Aorta (tissue), 5 donors: ENCODE data around the gene RAB41. TPM values are rescaled to one million over a fixed set of nuclear protein-coding genes. Genes with fewer than 3 reads are reported as not detected.
"Not testable (repeated sequence)": the region's sequence is repeated elsewhere in the genome, so short reads cannot be mapped to it uniquely, and the experiment has no call there.

ENCODE experiments used
- ATAC-seq: fragments of 200-7000 bp; cut with Tn5 transposase; one replicate; pipeline ENCODE4 v1.9.1; 2022; ENCODE audit warnings: moderate library complexity; ENCODE audit not compliant: low FRiP score
- DNase-seq, 2 donors: peaks; one replicate each; pipeline ENCODE4 v3.0.0-alpha.2; 2020
- H3K27ac ChIP-seq, 2 donors: one replicate each; pipeline ENCODE4 v1.5.1; 2013; ENCODE audit warnings: low read length in 2 of 2, mild to moderate bottlenecking in 2 of 2, moderate library complexity in 2 of 2, control low read depth in 1 of 2, inconsistent platforms in 1 of 2, low read depth in 1 of 2
- H3K27me3 ChIP-seq, 2 donors: one replicate each; pipeline ENCODE4 v1.6.1; 2013; ENCODE audit warnings: control low read depth in 1 of 2, low read length in 1 of 2, mild to moderate bottlenecking in 1 of 2, moderate library complexity in 1 of 2; ENCODE audit not compliant: insufficient read depth in 2 of 2, control insufficient read depth in 1 of 2
- H3K36me3 ChIP-seq, 2 donors: one replicate each; pipeline ENCODE4 v1.6.1; 2013; ENCODE audit warnings: control low read depth in 1 of 2, low read length in 1 of 2, mild to moderate bottlenecking in 1 of 2; ENCODE audit not compliant: insufficient read depth in 2 of 2, control insufficient read depth in 1 of 2
- H3K4me1 ChIP-seq, 2 donors: one replicate each; pipeline ENCODE4 v1.6.1; 2013; ENCODE audit warnings: low read length in 2 of 2, control low read depth in 1 of 2, mild to moderate bottlenecking in 1 of 2, moderate library complexity in 1 of 2; ENCODE audit not compliant: insufficient read depth in 2 of 2, control insufficient read depth in 1 of 2
- H3K4me3 ChIP-seq, 2 donors: one replicate each; pipeline ENCODE4 v1.5.1; 2013; ENCODE audit warnings: low read length in 2 of 2, control low read depth in 1 of 2, mild to moderate bottlenecking in 1 of 2
- H3K9me3 ChIP-seq: one replicate; pipeline ENCODE4 v1.6.1; 2013; ENCODE audit warnings: mild to moderate bottlenecking, low read length; ENCODE audit not compliant: control insufficient read depth
- WGBS, 2 donors: extraction: QIAGEN DNeasy Blood & Tissue Kit; methylation state at CpG; one replicate each; pipeline ENCODE4 v1.1.7; 2013; 5-methylcytosine and 5-hydroxymethylcytosine counted together
- intact Hi-C, 2 donors: fragments of 100-400 bp; cut with DNase I; formaldehyde crosslinking; loops; one replicate each; pipeline versions ENCODE4 v1.14.2 to v1.15.0; 2022
- polyA plus RNA-seq, 2 donors: library from polyadenylated mRNA; stranded (reverse); fragments of 200-250 nt; gene quantifications; one replicate each; pipeline ENCODE4 v1.2.3, GENCODE V29; 2013
- total RNA-seq, 2 donors: library from RNA; stranded (reverse); fragmentation: NEBNext Ultra II Directional; extraction: Animal tissue kit (Norgen Biotek cat#: 25700); gene quantifications; one replicate each; pipeline ENCODE4 v1.2.1, GENCODE V29; 2021
- donor health status: healthy with polysubstance abuse.
- donor health status: Bipolar disorder and iron deficiency.
- donor health status: DM: no; HTN: no; CAD: no.
- donor health status: DM: no; HTN: no; CAD: no.
- donor health status: DM: yes; HTN: yes; CAD: no.

RAB41 gene
- total and polyA plus RNA-seq, 4 donors: not detected

DNA sequence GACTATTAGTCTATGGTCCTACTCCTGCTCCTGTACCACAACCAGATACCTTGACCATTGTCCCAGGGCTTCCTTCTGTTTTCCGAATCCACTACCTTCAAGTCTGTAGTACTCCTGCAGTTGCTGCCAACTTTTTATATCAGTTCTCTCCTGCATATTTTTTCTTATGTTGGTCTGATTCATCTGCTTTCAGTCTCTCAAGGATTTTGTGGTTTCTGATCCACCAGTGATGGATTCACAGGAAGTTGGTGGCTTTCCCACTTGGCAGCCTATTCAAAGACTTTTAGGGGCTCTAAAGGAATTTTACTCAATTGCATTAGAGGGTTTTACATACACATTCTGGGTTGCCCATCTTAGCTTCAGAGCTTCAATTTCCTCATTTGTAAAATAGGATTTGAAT lies 31.5 kb downstream of the RAB41 start:
- Histone ChIP-seq H3K9me3 (no peaks in the 10 kb centered on the region), H3K36me3 (no peaks in the 10 kb centered on the region), H3K27ac (no peak overlapping the region), H3K4me3 (no peak overlapping the region), H3K4me1 (no peaks in the 10 kb centered on the region), H3K27me3 (no peaks in the 10 kb centered on the region)
- DNase-seq: no peak
- ATAC-seq: no peak
- 88 to 89% methylated on average over 1 of the region's 1 CpG for WGBS, 2 donors
- intact Hi-C loops: no loop called here

DNA sequence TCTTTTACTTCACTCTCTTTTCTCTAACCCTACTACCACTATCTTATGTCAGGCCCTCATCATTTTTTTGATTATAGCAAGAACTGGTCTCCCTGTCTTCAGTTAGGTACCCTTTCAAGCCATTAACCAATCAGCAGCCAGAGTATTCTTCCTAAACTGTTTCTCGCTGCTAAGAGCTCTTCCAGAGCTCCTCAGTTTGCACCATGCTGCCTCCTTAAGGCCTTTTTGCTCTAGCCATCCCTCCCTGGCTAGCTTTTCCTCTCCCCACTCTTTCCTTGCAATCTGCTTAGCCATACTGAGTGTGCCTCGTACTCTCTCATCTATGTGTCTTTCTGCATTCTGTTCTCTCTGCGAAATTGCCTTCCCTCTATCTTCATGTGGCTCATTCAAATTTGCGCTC lies 40.8 kb downstream of the RAB41 start:
- no peaks in the 10 kb centered on the region for H3K36me3 ChIP-seq
- WGBS, 2 donors: 80 to 96% methylated on average over 4 of the region's 4 CpGs
- H3K4me3 ChIP-seq: no peak overlapping the region
- H3K27ac ChIP-seq: no peak overlapping the region
- no peaks in the 10 kb centered on the region for H3K9me3 ChIP-seq
- intact Hi-C loops: no loop called here
- no peaks in the 10 kb centered on the region for H3K27me3 ChIP-seq
- ATAC-seq: no peak
- no peak for DNase-seq
- no peaks in the 10 kb centered on the region for H3K4me1 ChIP-seq

DNA sequence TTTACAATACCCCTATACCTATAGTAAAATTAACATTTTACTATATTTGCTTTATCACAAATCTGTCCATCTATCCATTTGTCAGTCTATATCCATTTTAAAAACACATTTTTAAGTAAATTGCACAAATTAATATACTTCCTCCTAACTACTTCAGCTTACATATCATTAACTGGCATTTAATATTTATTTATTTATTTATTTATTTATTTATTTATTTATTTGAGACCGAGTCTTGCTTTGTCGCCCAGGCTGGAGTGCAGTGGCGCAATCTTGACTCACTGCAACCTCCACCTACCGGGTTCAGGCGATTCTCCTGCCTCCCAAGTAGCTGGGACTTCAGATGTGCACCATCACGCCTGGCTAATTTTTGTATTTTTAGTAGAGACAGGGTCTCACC lies 41.7 kb downstream of the RAB41 start:
- ATAC-seq, intact Hi-C loops, H3K4me1 ChIP-seq, H3K27me3 ChIP-seq, H3K9me3 ChIP-seq, H3K36me3 ChIP-seq, H3K4me3 ChIP-seq, H3K27ac ChIP-seq, DNase-seq: not testable (repeated sequence)
- 82 to 96% methylated on average over 6 of the region's 6 CpGs for WGBS, 2 donors

DNA sequence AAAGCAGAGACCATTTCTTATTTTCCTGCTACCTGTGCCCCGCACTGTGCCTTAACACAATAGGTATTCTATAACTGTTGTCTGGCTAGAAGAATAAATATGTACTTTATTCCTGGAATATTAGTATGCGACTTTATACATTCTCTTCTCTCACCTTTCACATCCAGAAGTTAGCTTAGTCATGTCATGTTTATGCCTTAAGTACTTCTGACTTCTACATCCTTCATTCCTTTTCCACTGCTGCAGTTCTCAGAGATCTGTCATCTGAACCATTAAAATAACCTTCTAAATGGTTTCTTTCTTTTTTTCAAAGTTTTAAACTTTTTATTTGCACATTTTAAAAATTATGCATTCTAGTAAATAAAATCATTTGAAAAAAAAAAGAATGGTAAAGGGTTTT lies 42.4 kb downstream of the RAB41 start:
- Histone ChIP-seq H3K36me3 (no peaks in the 10 kb centered on the region), H3K4me1 (no peaks in the 10 kb centered on the region), H3K27me3 (no peaks in the 10 kb centered on the region), H3K9me3 (no peaks in the 10 kb centered on the region), H3K27ac (no peak overlapping the region), H3K4me3 (no peak overlapping the region)
- ATAC-seq (no peak), DNase-seq (no peak)
- WGBS, 2 donors: 86 to 93% methylated on average over 2 of the region's 2 CpGs
- intact Hi-C loops: no loop called here

DNA sequence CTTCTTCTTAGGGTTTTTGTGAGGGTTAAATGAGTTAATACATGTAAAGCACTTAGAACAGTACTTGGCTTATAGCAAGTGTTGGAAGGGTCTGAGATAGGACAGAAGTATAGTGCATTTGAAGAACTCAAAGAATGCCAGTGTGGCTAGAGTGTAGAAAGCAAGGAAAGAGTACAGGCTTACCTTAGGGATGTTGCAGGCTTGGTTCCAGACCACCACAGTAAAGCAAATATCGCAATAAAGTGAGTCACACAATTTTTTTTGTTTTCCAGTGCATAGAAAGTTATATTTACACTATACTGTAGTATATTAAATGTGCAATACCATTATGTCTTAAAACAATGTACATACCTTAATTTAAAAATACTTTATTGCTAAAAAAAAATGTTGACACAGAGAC lies 49.2 kb downstream of the RAB41 start:
- no peak overlapping the region for H3K4me3 ChIP-seq
- no peaks in the 10 kb centered on the region for H3K36me3 ChIP-seq
- 63 to 100% methylated on average over 1 of the region's 1 CpG for whole genome bisulfite sequencing, 2 donors
- no peaks in the 10 kb centered on the region for H3K9me3 ChIP-seq
- H3K4me1 ChIP-seq: no peaks in the 10 kb centered on the region
- ATAC-seq (no peak), DNase-seq (no peak)
- intact Hi-C loops: no loop called here
- H3K27me3 ChIP-seq: no peaks in the 10 kb centered on the region
- no peak overlapping the region for H3K27ac ChIP-seq

DNA sequence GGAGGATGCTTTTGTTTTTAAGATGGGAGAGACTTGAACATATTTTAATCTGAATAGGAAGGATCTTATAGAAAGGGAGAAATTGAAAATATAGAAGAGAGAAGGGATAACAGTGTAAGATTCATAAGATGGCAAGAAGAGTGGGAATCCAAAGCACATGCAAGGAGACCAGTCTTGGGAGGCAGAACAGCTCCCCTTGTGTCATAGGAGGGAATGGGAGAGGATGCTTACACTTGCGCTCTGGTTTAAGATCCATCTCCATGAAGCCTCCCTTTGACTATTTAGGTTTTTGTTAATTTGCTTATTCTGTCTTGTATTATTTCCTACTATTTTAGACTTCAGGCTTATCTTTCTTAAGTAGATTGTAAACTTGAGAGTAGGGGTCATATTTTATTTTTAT lies 50.6 kb downstream of the RAB41 start:
- H3K4me1 ChIP-seq: no peaks in the 10 kb centered on the region
- WGBS, 2 donors: 71 to 97% methylated on average over 1 of the region's 1 CpG

More for the DNA sequence above, 50.6 kb downstream of the RAB41 start:
- no peak for DNase-seq
- Histone ChIP-seq H3K27me3 (no peaks in the 10 kb centered on the region), H3K27ac (no peak overlapping the region), H3K4me3 (no peak overlapping the region), H3K9me3 (no peaks in the 10 kb centered on the region), H3K36me3 (no peaks in the 10 kb centered on the region)
- intact Hi-C loops: no loop called here
- ATAC-seq: no peak

Other genes starting within 250 kb of the RAB41 start
- not detected for gene AWAT2, start 232.2 kb upstream of the RAB41 start, total RNA-seq
- not detected for gene AWAT2, start 232.2 kb upstream of the RAB41 start, polyA plus RNA-seq
- not detected for gene OTUD6A, start 219.7 kb upstream of the RAB41 start, total RNA-seq
- not detected for gene OTUD6A, start 219.7 kb upstream of the RAB41 start, polyA plus RNA-seq
- gene IGBP1, start 148.7 kb upstream of the RAB41 start, total RNA-seq: 10 to 100 TPM; 34.4 to 45.9 TPM
- 10 to 100 TPM; 59.1 to 78.1 TPM for gene IGBP1, start 148.7 kb upstream of the RAB41 start, polyA plus RNA-seq
- not detected for gene DGAT2L6, start 104.7 kb upstream of the RAB41 start, total RNA-seq
- gene DGAT2L6, start 104.7 kb upstream of the RAB41 start, polyA plus RNA-seq: not detected
- not detected for gene AWAT1, start 47.5 kb upstream of the RAB41 start, total RNA-seq
- gene AWAT1, start 47.5 kb upstream of the RAB41 start, polyA plus RNA-seq: not detected
- 1 to 10 TPM in 1 of 2 donors, under 1 TPM in 1; 0.91 to 1.2 TPM for gene P2RY4, start 22.0 kb upstream of the RAB41 start, total RNA-seq
- gene P2RY4, start 22.0 kb upstream of the RAB41 start, polyA plus RNA-seq: not detected
- gene ARR3, start 13.8 kb upstream of the RAB41 start, total RNA-seq: not detected
- gene ARR3, start 13.8 kb upstream of the RAB41 start, polyA plus RNA-seq: not detected
- gene PDZD11, start 7.8 kb downstream of the RAB41 start, total RNA-seq: 10 to 100 TPM; 18.7 to 27.1 TPM
- 10 to 100 TPM; 57.8 to 67.1 TPM for gene PDZD11, start 7.8 kb downstream of the RAB41 start, polyA plus RNA-seq
- gene KIF4A, start 7.9 kb downstream of the RAB41 start, total RNA-seq: under 1 TPM; 0.36 to 0.66 TPM
- gene KIF4A, start 7.9 kb downstream of the RAB41 start, polyA plus RNA-seq: under 1 TPM; 0.38 to 0.41 TPM
- gene GDPD2, start 141.1 kb downstream of the RAB41 start, total RNA-seq: not detected
- 1 to 10 TPM in 1 of 2 donors, not detected in 1; 1.0 TPM for gene GDPD2, start 141.1 kb downstream of the RAB41 start, polyA plus RNA-seq
- gene DLG3, start 162.7 kb downstream of the RAB41 start, total RNA-seq: 10 to 100 TPM; 22.4 to 22.8 TPM
- 10 to 100 TPM; 16.1 to 17.2 TPM for gene DLG3, start 162.7 kb downstream of the RAB41 start, polyA plus RNA-seq